Measurements from ENCODE around the gene PAXX.

Gene PAXX

DNA sequence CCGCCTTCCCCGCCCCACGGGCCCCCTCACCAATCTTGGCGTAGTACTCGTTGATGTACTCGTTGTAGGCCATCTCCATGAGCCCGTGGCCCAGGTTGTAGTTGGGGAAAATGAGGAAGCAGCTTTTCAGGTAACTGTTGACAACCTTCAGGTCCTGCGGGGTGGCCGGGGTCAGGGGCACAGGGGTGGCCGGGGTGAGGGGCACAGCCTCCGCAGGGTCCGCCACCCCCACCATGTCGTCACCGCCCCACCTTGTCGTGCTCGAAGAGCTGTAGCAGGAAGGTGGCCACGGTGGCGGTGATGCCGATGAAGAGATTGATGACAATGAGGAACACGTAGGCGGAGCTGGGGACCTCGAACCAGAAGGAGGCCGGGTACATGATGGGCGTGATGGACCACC lies 18.9 kb downstream of the PAXX start:
- no peaks in the 10 kb centered on the region for H3K36me3 ChIP-seq (ENCODE audit: low read length)
- no peaks in the 10 kb centered on the region for H3F3A ChIP-seq (ENCODE audit: insufficient read depth)
- no peak overlapping the region for H2AFZ ChIP-seq (ENCODE audit: low read depth, low read length, severe bottlenecking)
- no peaks in the 10 kb centered on the region for H3K27me3 ChIP-seq (ENCODE audit: low read length)
- no peaks in the 10 kb centered on the region for H3K9me3 ChIP-seq (ENCODE audit: insufficient read depth, low read length)
- H3K4me2 ChIP-seq (ENCODE audit: low read depth, low read length, poor library complexity, severe bottlenecking), result no peak overlapping the region
- no peak overlapping the region for H3K27ac ChIP-seq (ENCODE audit: low read depth, low read length)
- no peaks in the 10 kb centered on the region for H4K20me1 ChIP-seq (ENCODE audit: low read depth, low read length)
- H3K79me2 ChIP-seq (ENCODE audit: insufficient read depth, low read length), result no peaks in the 10 kb centered on the region
- no peak overlapping the region for H3K9ac ChIP-seq (ENCODE audit: low read length)
- H3K4me3 ChIP-seq (ENCODE audit: insufficient read depth, low read length, poor library complexity, severe bottlenecking), result no peak overlapping the region
- TF ChIP-seq EZH2phosphoT487 (conservative IDR thresholded peaks at IDR 0.05; ENCODE audit: low read length), result no peak
- TF ChIP-seq, protein P1, sequence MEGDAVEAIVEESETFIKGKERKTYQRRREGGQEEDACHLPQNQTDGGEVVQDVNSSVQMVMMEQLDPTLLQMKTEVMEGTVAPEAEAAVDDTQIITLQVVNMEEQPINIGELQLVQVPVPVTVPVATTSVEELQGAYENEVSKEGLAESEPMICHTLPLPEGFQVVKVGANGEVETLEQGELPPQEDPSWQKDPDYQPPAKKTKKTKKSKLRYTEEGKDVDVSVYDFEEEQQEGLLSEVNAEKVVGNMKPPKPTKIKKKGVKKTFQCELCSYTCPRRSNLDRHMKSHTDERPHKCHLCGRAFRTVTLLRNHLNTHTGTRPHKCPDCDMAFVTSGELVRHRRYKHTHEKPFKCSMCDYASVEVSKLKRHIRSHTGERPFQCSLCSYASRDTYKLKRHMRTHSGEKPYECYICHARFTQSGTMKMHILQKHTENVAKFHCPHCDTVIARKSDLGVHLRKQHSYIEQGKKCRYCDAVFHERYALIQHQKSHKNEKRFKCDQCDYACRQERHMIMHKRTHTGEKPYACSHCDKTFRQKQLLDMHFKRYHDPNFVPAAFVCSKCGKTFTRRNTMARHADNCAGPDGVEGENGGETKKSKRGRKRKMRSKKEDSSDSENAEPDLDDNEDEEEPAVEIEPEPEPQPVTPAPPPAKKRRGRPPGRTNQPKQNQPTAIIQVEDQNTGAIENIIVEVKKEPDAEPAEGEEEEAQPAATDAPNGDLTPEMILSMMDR (IDR thresholded peaks at IDR 0.05; ENCODE audit: insufficient read depth, low read length, poor library complexity, severe bottlenecking), result no peak
- H3K9me2 ChIP-seq (replicated peaks; ENCODE audit: insufficient read depth, low read length), result no peaks in the 10 kb centered on the region

DNA sequence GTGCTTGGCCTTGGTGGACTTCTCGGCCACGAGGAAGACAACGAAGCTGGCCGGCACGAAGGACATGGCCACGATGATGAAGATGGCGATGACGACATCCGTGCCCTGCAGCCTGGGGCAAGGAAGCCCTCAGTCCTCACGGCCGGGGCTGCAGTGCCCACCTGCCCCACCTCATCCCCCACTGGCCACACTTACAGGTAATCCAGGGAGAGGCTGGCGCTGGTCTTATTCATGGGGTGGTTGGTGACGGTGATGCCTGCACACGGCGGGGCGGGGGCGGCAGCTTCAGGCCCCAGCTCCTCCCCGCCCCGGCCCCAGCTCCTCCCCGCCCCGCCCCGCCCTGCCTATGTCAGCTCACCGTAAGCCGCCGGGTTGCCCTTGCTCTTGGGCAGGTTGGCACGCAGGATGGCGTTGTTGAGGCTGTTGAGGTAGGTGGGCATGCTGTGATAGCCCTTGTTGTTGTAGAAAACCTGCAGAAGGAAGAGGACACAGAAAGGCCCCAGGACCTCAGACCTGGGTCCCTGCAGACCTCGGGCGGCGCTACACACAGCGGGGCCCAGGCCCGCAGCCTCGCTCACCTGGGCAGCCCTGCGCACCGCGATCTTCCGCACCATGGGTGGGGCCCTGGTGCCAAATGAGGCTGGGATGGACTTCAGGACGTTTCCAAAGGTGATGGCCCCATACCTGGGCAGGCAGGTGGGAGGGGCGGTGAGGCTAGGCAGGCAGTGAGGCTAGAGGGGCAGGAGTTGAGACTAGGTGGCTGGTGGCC lies 19.9 kb downstream of the PAXX start:
- no peaks in the 10 kb centered on the region for H3K36me3 ChIP-seq (ENCODE audit: low read length)
- H3K9ac ChIP-seq (ENCODE audit: low read length), result no peak overlapping the region
- no peak for TF ChIP-seq EZH2phosphoT487 (conservative IDR thresholded peaks at IDR 0.05; ENCODE audit: low read length)
- TF ChIP-seq, protein P1 (IDR thresholded peaks at IDR 0.05; ENCODE audit: insufficient read depth, low read length, poor library complexity, severe bottlenecking), result no peak
- no peak overlapping the region for H2AFZ ChIP-seq (ENCODE audit: low read depth, low read length, severe bottlenecking)
- no peaks in the 10 kb centered on the region for H3K9me3 ChIP-seq (ENCODE audit: insufficient read depth, low read length)
- no peaks in the 10 kb centered on the region for H3K79me2 ChIP-seq (ENCODE audit: insufficient read depth, low read length)
- H3K4me2 ChIP-seq (ENCODE audit: low read depth, low read length, poor library complexity, severe bottlenecking), result no peak overlapping the region
- no peaks in the 10 kb centered on the region for H3F3A ChIP-seq (ENCODE audit: insufficient read depth)
- no peak overlapping the region for H3K27ac ChIP-seq (ENCODE audit: low read depth, low read length)
- H3K9me2 ChIP-seq (replicated peaks; ENCODE audit: insufficient read depth, low read length), result no peaks in the 10 kb centered on the region
- no peaks in the 10 kb centered on the region for H3K27me3 ChIP-seq (ENCODE audit: low read length)
- no peaks in the 10 kb centered on the region for H4K20me1 ChIP-seq (ENCODE audit: low read depth, low read length)
- no peak overlapping the region for H3K4me3 ChIP-seq (ENCODE audit: insufficient read depth, low read length, poor library complexity, severe bottlenecking)

DNA sequence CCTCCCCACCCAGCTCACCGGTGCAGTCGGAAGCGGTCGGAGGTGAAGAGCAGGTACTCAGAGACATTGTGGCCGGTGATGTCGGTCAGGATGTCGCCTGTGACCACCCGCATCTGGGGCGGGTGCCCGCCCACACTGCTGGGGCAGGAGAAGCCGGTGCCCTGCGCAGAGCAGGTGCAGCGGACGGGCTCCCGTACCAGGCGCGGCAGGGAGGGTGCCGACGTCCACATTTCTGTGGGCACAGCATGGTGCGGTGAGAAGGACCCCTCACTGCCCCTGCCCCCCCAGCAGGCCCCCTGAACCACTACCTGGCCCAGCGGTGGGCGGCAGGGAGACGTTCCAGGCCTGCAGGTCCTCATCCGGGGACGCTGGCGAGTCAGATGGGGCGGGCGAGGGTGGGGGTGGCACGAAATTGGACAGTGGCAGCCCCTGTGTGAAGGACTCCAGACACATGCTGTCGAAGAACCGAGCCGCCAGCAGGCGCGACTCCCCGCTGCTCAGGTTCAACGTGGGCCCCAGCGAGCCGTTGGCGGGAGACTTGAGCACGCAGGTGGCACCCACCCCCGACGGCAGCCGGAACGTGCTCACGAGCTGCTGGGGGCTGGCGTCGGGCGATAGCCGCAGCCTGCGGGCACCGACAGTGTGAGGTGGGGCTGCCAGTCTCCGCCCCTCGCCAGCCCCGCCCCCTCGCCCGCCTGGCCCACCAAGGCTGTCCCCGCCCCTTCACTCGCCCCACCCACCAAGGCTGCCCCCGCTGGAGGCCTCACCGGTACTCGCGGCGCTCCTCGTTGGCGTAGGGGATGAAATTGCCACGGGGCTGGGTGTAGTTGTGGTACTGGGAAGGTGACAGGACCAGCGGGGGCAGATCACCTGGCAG lies 20.7 kb downstream of the PAXX start:
- H3F3A ChIP-seq (ENCODE audit: insufficient read depth), result no peaks in the 10 kb centered on the region
- H3K27me3 ChIP-seq (ENCODE audit: low read length), result no peaks in the 10 kb centered on the region
- H3K4me2 ChIP-seq (ENCODE audit: low read depth, low read length, poor library complexity, severe bottlenecking), result no peak overlapping the region
- no peak overlapping the region for H3K9ac ChIP-seq (ENCODE audit: low read length)
- H3K27ac ChIP-seq (ENCODE audit: low read depth, low read length), result no peak overlapping the region
- H3K9me2 ChIP-seq (replicated peaks; ENCODE audit: insufficient read depth, low read length), result no peaks in the 10 kb centered on the region
- no peaks in the 10 kb centered on the region for H3K9me3 ChIP-seq (ENCODE audit: insufficient read depth, low read length)
- TF ChIP-seq, protein P1 (IDR thresholded peaks at IDR 0.05; ENCODE audit: insufficient read depth, low read length, poor library complexity, severe bottlenecking), result no peak
- no peak for TF ChIP-seq EZH2phosphoT487 (conservative IDR thresholded peaks at IDR 0.05; ENCODE audit: low read length)
- no peaks in the 10 kb centered on the region for H4K20me1 ChIP-seq (ENCODE audit: low read depth, low read length)
- no peaks in the 10 kb centered on the region for H3K36me3 ChIP-seq (ENCODE audit: low read length)
- no peak overlapping the region for H2AFZ ChIP-seq (ENCODE audit: low read depth, low read length, severe bottlenecking)
- H3K4me3 ChIP-seq (ENCODE audit: insufficient read depth, low read length, poor library complexity, severe bottlenecking), result no peak overlapping the region
- H3K79me2 ChIP-seq (ENCODE audit: insufficient read depth, low read length), result no peaks in the 10 kb centered on the region
